ENCODE measurements around the gene SNTN. TPM values are rescaled to one million over a fixed set of nuclear protein-coding genes. Genes with fewer than 3 reads are reported as not detected.

Gene SNTN
- total RNA-seq, 2 experiments from 2014 or later = not detected

- no peaks in the 10 kb centered on the region for H3K9me3 Mint-ChIP-seq
- Histone ChIP-seq H3K4me3 (ENCODE audit: low read length) (no peak overlapping the region), H3K27ac (ENCODE audit: low read depth in 1 of 2, low read length in 2 of 2) (no peak overlapping the region), H3K4me1 (ENCODE audit: insufficient read depth, low read length) (no peaks in the 10 kb centered on the region), H3K36me3 (ENCODE audit: insufficient read depth, low read length) (no peaks in the 10 kb centered on the region), H3K27me3 (ENCODE audit: control insufficient read depth in 1 of 2, insufficient read depth in 2 of 2, low read length in 2 of 2) (no peaks in the 10 kb centered on the region), H3K9me3 (ENCODE audit: control insufficient read depth in 1 of 2, insufficient read depth in 1 of 2, low read length in 2 of 2) (no peaks in the 10 kb centered on the region)
- ATAC-seq (ENCODE audit: poor library complexity) (no peak), DNase-seq (no peak)
- CTCF ChIA-PET = no interaction called here
- no peak overlapping the region for H3K27ac Mint-ChIP-seq
- H3K4me1 Mint-ChIP-seq (ENCODE audit: low read depth) = no peaks in the 10 kb centered on the region
- POLR2A ChIA-PET = no interaction called here
- H3K4me3 Mint-ChIP-seq = no peak overlapping the region
- H3K27me3 Mint-ChIP-seq = no peaks in the 10 kb centered on the region
- no peak for TF ChIP-seq CTCF (IDR thresholded peaks at IDR 0.05)
- intact Hi-C loops (cut with DNase I, micrococcal nuclease) = no loop called here
- H3K36me3 Mint-ChIP-seq (ENCODE audit: low read depth) = no peaks in the 10 kb centered on the region
These were observed 26.7 kb downstream of the SNTN start for GRCh38 chr3:63679186-63679585.

- ChIA-PET POLR2A (no interaction called here), CTCF (no interaction called here)
- H3K4me3 Mint-ChIP-seq = no peak overlapping the region
- Histone ChIP-seq H3K9me3 (ENCODE audit: control insufficient read depth in 1 of 2, insufficient read depth in 1 of 2, low read length in 2 of 2) (no peaks in the 10 kb centered on the region), H3K36me3 (ENCODE audit: insufficient read depth, low read length) (no peaks in the 10 kb centered on the region), H3K4me1 (ENCODE audit: insufficient read depth, low read length) (no peaks in the 10 kb centered on the region), H3K27ac (ENCODE audit: low read depth in 1 of 2, low read length in 2 of 2) (no peak overlapping the region), H3K4me3 (ENCODE audit: low read length) (no peak overlapping the region), H3K27me3 (ENCODE audit: control insufficient read depth in 1 of 2, insufficient read depth in 2 of 2, low read length in 2 of 2) (no peaks in the 10 kb centered on the region)
- H3K9me3 Mint-ChIP-seq = no peaks in the 10 kb centered on the region
- DNase-seq = no peak
- ATAC-seq (ENCODE audit: poor library complexity) = no peak
- no peak for TF ChIP-seq CTCF (IDR thresholded peaks at IDR 0.05)
- no peak overlapping the region for H3K27ac Mint-ChIP-seq
- intact Hi-C loops (cut with DNase I, micrococcal nuclease) = no loop called here
- no peaks in the 10 kb centered on the region for H3K4me1 Mint-ChIP-seq (ENCODE audit: low read depth)
- H3K36me3 Mint-ChIP-seq (ENCODE audit: low read depth) = no peaks in the 10 kb centered on the region
- H3K27me3 Mint-ChIP-seq = no peaks in the 10 kb centered on the region
These were observed 31.6 kb downstream of the SNTN start for GRCh38 chr3:63684081-63684480.

- Mint-ChIP-seq H3K36me3 (ENCODE audit: low read depth) (no peaks in the 10 kb centered on the region), H3K4me1 (ENCODE audit: low read depth) (no peaks in the 10 kb centered on the region), H3K9me3 (no peaks in the 10 kb centered on the region), H3K4me3 (no peak overlapping the region), H3K27ac (no peak overlapping the region), H3K27me3 (no peaks in the 10 kb centered on the region)
- POLR2A ChIA-PET = no interaction called here
- H3K4me1 ChIP-seq (ENCODE audit: insufficient read depth, low read length) = no peaks in the 10 kb centered on the region
- intact Hi-C loops (cut with DNase I, micrococcal nuclease) = no loop called here
- CTCF ChIA-PET = no interaction called here
- H3K36me3 ChIP-seq (ENCODE audit: insufficient read depth, low read length) = no peaks in the 10 kb centered on the region
- no peak for DNase-seq
- no peak for TF ChIP-seq CTCF (IDR thresholded peaks at IDR 0.05)
- H3K27me3 ChIP-seq (ENCODE audit: control insufficient read depth in 1 of 2, insufficient read depth in 2 of 2, low read length in 2 of 2) = no peaks in the 10 kb centered on the region
- ATAC-seq (ENCODE audit: poor library complexity) = no peak
- no peak overlapping the region for H3K4me3 ChIP-seq (ENCODE audit: low read length)
- no peaks in the 10 kb centered on the region for H3K9me3 ChIP-seq (ENCODE audit: control insufficient read depth in 1 of 2, insufficient read depth in 1 of 2, low read length in 2 of 2)
- no peak overlapping the region for H3K27ac ChIP-seq (ENCODE audit: low read depth in 1 of 2, low read length in 2 of 2)
These were observed 32.9 kb downstream of the SNTN start for GRCh38 chr3:63685340-63685739.

Data from CD4-positive, alpha-beta T cell (primary cell).